ENCODE results near the gene MAP1S. TPM values are rescaled to one million over a fixed set of nuclear protein-coding genes. Genes with fewer than 3 reads are reported as not detected.
"Not testable (repeated sequence)": the region's sequence is repeated elsewhere in the genome, so short reads cannot be mapped to it uniquely, and the experiment has no call there.

The MAP1S gene
- total RNA-seq, 1 donor from 2014 or later: 66.7 TPM

- peak; percentile 38 for DNase-seq (ENCODE audit: low spot score)
- Mint-ChIP-seq H3K27me3 (ENCODE audit: low read depth) (no peaks in the 10 kb centered on the region), H3K36me3 (ENCODE audit: low read depth) (peaks cover 58% of the 10 kb centered on the region), H3K4me3 (ENCODE audit: low read depth) (no peak overlapping the region), H3K27ac (no peak overlapping the region), H3K9me3 (no peaks in the 10 kb centered on the region), H3K4me1 (ENCODE audit: low read depth) (peaks cover 5% of the 10 kb centered on the region)
- intact Hi-C loops (cut with micrococcal nuclease): no loop called here
Observed at GRCh38 chr19:17766543-17767131, 47.4 kb downstream of the MAP1S start.

- Mint-ChIP-seq H3K9me3 (no peaks in the 10 kb centered on the region), H3K27me3 (ENCODE audit: low read depth) (no peaks in the 10 kb centered on the region), H3K27ac (no peak overlapping the region), H3K4me1 (ENCODE audit: low read depth) (peaks cover 5% of the 10 kb centered on the region), H3K4me3 (ENCODE audit: low read depth) (no peak overlapping the region), H3K36me3 (ENCODE audit: low read depth) (peaks cover 62% of the 10 kb centered on the region)
- intact Hi-C loops (cut with micrococcal nuclease): no loop called here
- DNase-seq (ENCODE audit: low spot score): no peak
Observed at GRCh38 chr19:17767559-17767958, 48.3 kb downstream of the MAP1S start.

GRCh38 chr19:17770613-17771012, 51.3 kb downstream of the MAP1S start:
- intact Hi-C loops (cut with micrococcal nuclease): no loop called here
- no peaks in the 10 kb centered on the region for H3K9me3 Mint-ChIP-seq
- H3K27me3 Mint-ChIP-seq (ENCODE audit: low read depth): no peaks in the 10 kb centered on the region
- peaks cover 3% of the 10 kb centered on the region for H3K4me1 Mint-ChIP-seq (ENCODE audit: low read depth)
- no peak overlapping the region for H3K27ac Mint-ChIP-seq
- DNase-seq (ENCODE audit: low spot score): no peak
- H3K36me3 Mint-ChIP-seq (ENCODE audit: low read depth): peaks cover 67% of the 10 kb centered on the region
- H3K4me3 Mint-ChIP-seq (ENCODE audit: low read depth): no peak overlapping the region

- Mint-ChIP-seq H3K27me3 (ENCODE audit: low read depth) (no peaks in the 10 kb centered on the region), H3K27ac (peak overlapping the region; percentile 36), H3K4me3 (ENCODE audit: low read depth) (no peak overlapping the region), H3K4me1 (ENCODE audit: low read depth) (peaks cover 5% of the 10 kb centered on the region), H3K9me3 (no peaks in the 10 kb centered on the region), H3K36me3 (ENCODE audit: low read depth) (peaks cover 65% of the 10 kb centered on the region)
- intact Hi-C loops (cut with micrococcal nuclease): no loop called here
- no peak for DNase-seq (ENCODE audit: low spot score)
Observed at GRCh38 chr19:17772172-17772571, 52.9 kb downstream of the MAP1S start.

DNA sequence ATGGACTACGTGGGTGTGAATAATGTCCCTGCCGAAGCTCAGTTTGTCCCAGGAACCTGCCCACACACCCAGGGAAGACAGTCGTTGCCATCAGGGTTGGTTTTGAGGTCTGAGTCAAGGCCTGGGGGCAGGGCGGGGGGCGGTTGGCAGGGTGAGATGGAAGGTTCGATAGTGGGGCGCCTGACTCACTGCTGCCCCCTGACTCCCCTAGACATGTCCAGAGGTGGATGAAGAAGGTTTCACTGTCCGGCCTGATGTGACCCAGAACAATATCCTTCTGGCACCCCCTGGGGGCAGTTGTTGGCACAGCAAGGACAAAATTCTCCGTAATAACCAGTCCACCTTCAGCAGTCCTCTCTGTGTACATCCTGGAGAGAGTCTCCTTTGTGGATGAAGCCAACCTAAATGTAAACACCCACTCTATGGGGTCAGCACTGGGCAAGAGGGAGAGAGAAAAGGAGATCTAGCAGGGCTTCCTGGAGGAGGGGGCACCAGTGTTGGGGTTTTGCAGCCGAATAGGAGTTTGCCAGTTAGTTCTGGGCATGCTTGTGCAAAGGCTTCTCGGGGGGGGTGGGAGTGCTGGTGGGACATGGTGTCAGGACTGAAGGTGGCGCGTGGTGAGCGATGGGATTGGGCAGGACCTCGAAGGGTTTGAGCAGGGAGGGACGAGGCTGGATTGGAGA, 56.1 kb downstream of the MAP1S start:
- H3K36me3 Mint-ChIP-seq (ENCODE audit: low read depth): peaks cover 71% of the 10 kb centered on the region
- no peaks in the 10 kb centered on the region for H3K9me3 Mint-ChIP-seq
- H3K4me1 Mint-ChIP-seq (ENCODE audit: low read depth): peaks cover 12% of the 10 kb centered on the region
- no peak for DNase-seq (ENCODE audit: low spot score)
- no peaks in the 10 kb centered on the region for H3K27me3 Mint-ChIP-seq (ENCODE audit: low read depth)
- no peak overlapping the region for H3K4me3 Mint-ChIP-seq (ENCODE audit: low read depth)
- intact Hi-C loops (cut with micrococcal nuclease): loop anchor here (5.0 kb wide), 1 partner anchor 58 kb away; the partner anchor contains the start of gene MAP1S
- no peak overlapping the region for H3K27ac Mint-ChIP-seq

DNA sequence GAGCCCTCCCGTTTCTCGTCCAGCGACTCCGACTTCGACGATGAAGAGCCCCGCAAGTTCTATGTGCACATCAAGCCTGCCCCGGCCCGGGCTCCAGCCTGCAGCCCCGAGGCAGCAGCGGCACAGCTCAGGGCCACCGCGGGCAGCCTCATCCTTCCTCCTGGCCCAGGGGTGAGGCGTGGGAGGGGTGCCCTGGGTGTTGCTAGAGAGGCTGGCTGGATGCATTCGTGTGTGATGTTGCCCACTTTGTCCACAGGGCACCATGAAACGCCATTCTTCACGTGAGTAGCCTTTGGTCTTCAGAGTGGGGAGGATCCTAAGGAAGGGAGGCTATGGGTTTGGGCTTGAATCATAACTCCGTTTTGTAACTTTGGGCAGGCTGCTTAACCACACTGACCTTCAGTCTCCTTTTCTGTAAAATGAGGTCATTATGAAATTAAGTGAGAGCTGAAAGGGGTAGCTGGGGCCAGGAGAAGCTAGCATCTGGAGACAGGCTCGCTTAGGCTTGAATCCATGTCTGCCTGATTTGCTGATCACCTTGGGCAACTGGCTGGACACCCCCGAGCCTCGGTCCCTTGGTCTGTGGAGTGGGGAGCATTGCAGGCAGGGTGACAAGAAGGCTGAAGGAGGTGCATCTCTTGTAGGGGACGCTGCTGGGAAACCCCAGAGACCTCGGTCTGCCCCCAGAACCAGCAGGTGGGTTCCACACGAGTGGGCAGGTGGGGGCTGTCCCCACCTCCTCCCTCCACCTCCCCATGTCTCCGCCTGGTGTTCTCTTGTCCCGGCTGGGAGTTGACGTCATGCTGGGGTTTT, 56.9 kb downstream of the MAP1S start:
- DNase-seq (ENCODE audit: low spot score): no peak
- H3K4me3 Mint-ChIP-seq (ENCODE audit: low read depth): no peak overlapping the region
- H3K4me1 Mint-ChIP-seq (ENCODE audit: low read depth): peaks cover 12% of the 10 kb centered on the region
- no peaks in the 10 kb centered on the region for H3K27me3 Mint-ChIP-seq (ENCODE audit: low read depth)
- peaks cover 68% of the 10 kb centered on the region for H3K36me3 Mint-ChIP-seq (ENCODE audit: low read depth)
- no peaks in the 10 kb centered on the region for H3K9me3 Mint-ChIP-seq
- intact Hi-C loops (cut with micrococcal nuclease): loop anchor here (5.0 kb wide), 1 partner anchor 59 kb away; the partner anchor contains the start of gene MAP1S
- peak overlapping the region; percentile 38 for H3K27ac Mint-ChIP-seq

DNA sequence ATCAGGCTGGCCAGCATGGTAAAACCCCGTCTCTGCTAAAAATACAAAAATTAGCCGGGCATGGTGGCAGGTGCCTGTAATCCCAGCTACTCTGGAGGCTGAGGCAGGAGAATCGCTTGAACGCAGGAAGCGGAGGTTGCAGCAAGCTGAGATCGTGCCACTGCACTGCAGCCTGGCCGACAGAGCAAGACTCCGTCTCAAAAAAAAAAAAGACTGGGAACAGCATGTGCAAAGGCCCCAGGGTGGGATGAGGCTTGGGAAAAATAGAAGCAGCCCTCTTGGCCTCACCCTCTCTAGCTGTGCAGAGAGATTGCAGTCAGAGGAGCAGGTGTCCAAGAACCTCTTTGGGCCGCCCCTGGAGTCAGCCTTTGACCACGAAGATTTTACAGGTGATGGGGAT, 58.6 kb downstream of the MAP1S start:
- intact Hi-C loops (cut with micrococcal nuclease): loop anchor here (5.0 kb wide), 1 partner anchor 61 kb away; the partner anchor contains the start of gene MAP1S
- H3K4me3 Mint-ChIP-seq (ENCODE audit: low read depth); H3K9me3 Mint-ChIP-seq; H3K27me3 Mint-ChIP-seq (ENCODE audit: low read depth); DNase-seq (ENCODE audit: low spot score); H3K27ac Mint-ChIP-seq: not testable (repeated sequence)
- Mint-ChIP-seq H3K4me1 (ENCODE audit: low read depth) (peaks cover 12% of the 10 kb centered on the region), H3K36me3 (ENCODE audit: low read depth) (peaks cover 65% of the 10 kb centered on the region)

DNA sequence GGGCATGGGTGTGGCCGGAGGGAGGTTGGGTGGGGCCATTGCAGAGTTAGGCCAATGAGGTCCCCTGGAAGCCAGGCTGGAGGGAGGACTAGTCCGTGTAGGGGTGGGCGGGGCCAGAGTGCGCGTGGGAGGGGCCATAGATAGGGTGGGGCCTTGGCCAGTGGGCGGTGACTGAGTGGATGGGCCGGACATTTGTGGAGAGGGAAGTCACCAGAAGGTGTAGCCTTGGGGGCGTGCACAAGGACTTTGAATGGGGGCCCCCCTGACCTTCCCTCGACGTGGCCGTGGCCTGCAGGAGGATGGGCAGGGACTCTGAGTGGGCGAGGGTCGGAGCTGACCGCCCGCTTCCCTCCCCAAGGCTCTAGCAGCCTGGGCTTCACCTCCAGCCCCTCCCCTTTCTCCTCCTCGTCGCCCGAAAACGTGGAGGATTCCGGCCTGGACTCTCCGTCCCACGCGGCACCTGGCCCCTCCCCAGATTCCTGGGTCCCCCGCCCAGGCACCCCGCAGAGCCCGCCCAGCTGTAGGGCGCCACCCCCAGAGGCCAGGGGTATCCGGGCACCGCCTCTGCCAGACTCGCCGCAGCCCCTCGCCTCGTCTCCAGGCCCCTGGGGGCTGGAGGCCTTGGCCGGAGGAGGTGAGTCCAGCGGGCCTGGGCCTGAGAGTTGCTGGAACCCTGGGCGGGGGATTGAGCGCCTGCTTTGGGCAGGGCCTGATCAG, 59.1 kb downstream of the MAP1S start:
- intact Hi-C loops (cut with micrococcal nuclease): loop anchor here (5.0 kb wide), 1 partner anchor 61 kb away; the partner anchor contains the start of gene MAP1S
- DNase-seq (ENCODE audit: low spot score): peak; percentile 12
- no peaks in the 10 kb centered on the region for H3K9me3 Mint-ChIP-seq
- H3K4me1 Mint-ChIP-seq (ENCODE audit: low read depth): peaks cover 12% of the 10 kb centered on the region
- H3K4me3 Mint-ChIP-seq (ENCODE audit: low read depth): no peak overlapping the region
- no peaks in the 10 kb centered on the region for H3K27me3 Mint-ChIP-seq (ENCODE audit: low read depth)
- no peak overlapping the region for H3K27ac Mint-ChIP-seq
- H3K36me3 Mint-ChIP-seq (ENCODE audit: low read depth): peaks cover 61% of the 10 kb centered on the region

DNA sequence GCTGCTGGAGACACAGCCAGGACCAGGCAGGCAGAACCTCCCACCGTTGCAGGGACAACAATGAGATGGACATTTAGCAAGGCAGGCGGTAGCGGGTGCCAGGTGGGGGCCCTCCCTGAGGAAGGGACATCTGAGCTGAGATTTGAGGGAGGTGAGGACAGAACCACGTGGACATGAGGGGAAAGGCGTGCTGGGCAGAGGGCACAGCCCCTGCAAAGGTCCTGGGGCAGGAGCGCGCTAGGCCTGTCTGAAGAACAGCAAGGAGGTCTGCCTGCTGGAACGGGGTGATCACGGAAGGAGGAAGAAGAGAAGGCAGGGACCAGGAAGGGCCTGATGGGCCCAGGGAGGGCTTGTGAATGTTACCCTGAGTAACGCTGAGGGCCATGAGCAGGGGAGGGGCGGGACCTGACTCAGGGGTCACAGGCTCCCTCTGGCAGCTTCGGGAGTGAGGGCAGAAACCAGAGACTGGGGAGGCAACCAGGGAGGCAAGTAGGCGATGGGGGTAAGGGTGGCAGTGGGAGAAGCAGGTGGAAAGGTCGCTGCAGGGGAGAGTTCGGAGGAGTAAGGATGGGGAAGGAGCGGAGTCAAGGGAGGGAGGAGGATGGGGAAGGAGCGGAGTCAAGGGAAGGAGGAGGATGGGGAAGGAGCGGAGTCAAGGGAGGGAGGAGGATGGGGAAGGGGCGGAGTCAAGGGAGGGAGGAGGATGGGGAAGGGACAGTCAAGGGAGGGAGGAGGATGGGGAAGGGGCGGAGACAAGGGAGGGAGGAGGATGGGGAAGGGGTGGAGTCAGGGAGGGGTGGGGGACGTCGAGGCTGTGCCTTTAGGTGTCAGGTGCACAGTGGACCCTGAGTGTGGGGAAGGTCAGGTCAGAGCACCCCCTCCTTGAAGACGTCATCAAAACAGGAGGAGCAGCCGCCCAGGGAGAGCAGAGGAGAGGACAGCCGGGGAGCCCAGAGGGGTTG, 60.0 kb downstream of the MAP1S start:
- no peaks in the 10 kb centered on the region for H3K27me3 Mint-ChIP-seq (ENCODE audit: low read depth)
- intact Hi-C loops (cut with micrococcal nuclease): loop anchor here (5.0 kb wide), 1 partner anchor 62 kb away; the partner anchor contains the start of gene MAP1S
- no peak overlapping the region for H3K4me3 Mint-ChIP-seq (ENCODE audit: low read depth)
- no peak for DNase-seq (ENCODE audit: low spot score)
- H3K4me1 Mint-ChIP-seq (ENCODE audit: low read depth): peaks cover 13% of the 10 kb centered on the region
- no peaks in the 10 kb centered on the region for H3K9me3 Mint-ChIP-seq
- peaks cover 62% of the 10 kb centered on the region for H3K36me3 Mint-ChIP-seq (ENCODE audit: low read depth)
- no peak overlapping the region for H3K27ac Mint-ChIP-seq

GRCh38 chr19:17780781-17781180, 61.5 kb downstream of the MAP1S start:
- peaks cover 53% of the 10 kb centered on the region for H3K36me3 Mint-ChIP-seq (ENCODE audit: low read depth)
- H3K27ac Mint-ChIP-seq: no peak overlapping the region
- no peak for DNase-seq (ENCODE audit: low spot score)
- H3K27me3 Mint-ChIP-seq (ENCODE audit: low read depth): no peaks in the 10 kb centered on the region
- no peaks in the 10 kb centered on the region for H3K9me3 Mint-ChIP-seq
- intact Hi-C loops (cut with micrococcal nuclease): loop anchor here (5.0 kb wide), 1 partner anchor 77 kb away; the partner anchor contains the start of gene RPL18A
- H3K4me3 Mint-ChIP-seq (ENCODE audit: low read depth): no peak overlapping the region
- peaks cover 12% of the 10 kb centered on the region for H3K4me1 Mint-ChIP-seq (ENCODE audit: low read depth)

GRCh38 chr19:17783721-17784120, 64.4 kb downstream of the MAP1S start:
- not testable (repeated sequence) for H3K4me1 Mint-ChIP-seq (ENCODE audit: low read depth); DNase-seq (ENCODE audit: low spot score); H3K9me3 Mint-ChIP-seq; H3K27me3 Mint-ChIP-seq (ENCODE audit: low read depth); H3K4me3 Mint-ChIP-seq (ENCODE audit: low read depth); H3K27ac Mint-ChIP-seq
- intact Hi-C loops (cut with micrococcal nuclease): loop anchor here (2.0 to 5.0 kb wide), 2 partner anchors 74 to 79 kb away; partner anchors contain the start of gene RPL18A
- H3K36me3 Mint-ChIP-seq (ENCODE audit: low read depth): peaks cover 49% of the 10 kb centered on the region
